ENCODE results near the gene MAP2K6. TPM values are rescaled to one million over a fixed set of nuclear protein-coding genes. Genes with fewer than 3 reads are reported as not detected.

The MAP2K6 gene
- total and polyA plus RNA-seq, 10 donors, result 3.4 to 36.3 (median 10.2) TPM

GRCh38 chr17:69441179-69441578, 26.7 kb downstream of the MAP2K6 start:
- no peak for TF ChIP-seq POLR2A (IDR thresholded peaks at IDR 0.05)
- TF ChIP-seq CTCF (IDR thresholded peaks at IDR 0.05 in 8 of 11, conservative IDR thresholded peaks at IDR 0.05 in 3 of 11), result no peak
- Histone ChIP-seq H3K4me1 (peaks cover 0 to 9% (median 0%) of the 10 kb centered on the region in 6 donors), H3K9me3 (peaks cover 5 to 30% (median 23%) of the 10 kb centered on the region in 8 donors), H3K36me3 (peaks cover 0 to 20% (median 0%) of the 10 kb centered on the region in 6 donors), H3K27me3 (replicated peaks in 1 of 7) (no peaks in the 10 kb centered on the region), H3K27ac (no peak overlapping the region), H3K4me3 (no peak overlapping the region)
- intact Hi-C loops (cut with DNase I; ENCODE audit: low total_unique reads), result no loop called here
- DNase-seq, result no peak
- 92 to 97% (median 94%) methylated on average over 2 of the region's 2 CpGs for WGBS, 5 donors

- H3K27ac ChIP-seq, result no peak overlapping the region
- TF ChIP-seq POLR2AphosphoS5 (IDR thresholded peaks at IDR 0.05) (no peak), POLR2A (IDR thresholded peaks at IDR 0.05) (no peak), CTCF (IDR thresholded peaks at IDR 0.05 in 8 of 11, conservative IDR thresholded peaks at IDR 0.05 in 3 of 11) (no peak)
- no peaks in the 10 kb centered on the region for H3K27me3 ChIP-seq (replicated peaks in 1 of 7)
- no peak overlapping the region for H3K4me3 ChIP-seq
- intact Hi-C loops (cut with DNase I; ENCODE audit: low total_unique reads), result no loop called here
- WGBS, 5 donors, result 90 to 97% (median 96%) methylated on average over 4 of the region's 4 CpGs
- H3K36me3 ChIP-seq, result peaks cover 0 to 20% (median 0%) of the 10 kb centered on the region in 6 donors
- H3K4me1 ChIP-seq, result peaks cover 0 to 9% (median 0%) of the 10 kb centered on the region in 6 donors
- no peak for DNase-seq
- peaks cover 5 to 30% (median 23%) of the 10 kb centered on the region in 8 donors for H3K9me3 ChIP-seq
Observed at GRCh38 chr17:69443138-69443537, 28.6 kb downstream of the MAP2K6 start.

- Histone ChIP-seq H3K4me3 (no peak overlapping the region), H3K9me3 (peaks cover 5 to 25% (median 23%) of the 10 kb centered on the region in 8 donors), H3K4me1 (peaks cover 0 to 9% (median 0%) of the 10 kb centered on the region in 6 donors), H3K27ac (no peak overlapping the region), H3K36me3 (peaks cover 0 to 14% (median 0%) of the 10 kb centered on the region in 6 donors), H3K27me3 (replicated peaks in 1 of 7) (no peaks in the 10 kb centered on the region)
- TF ChIP-seq POLR2AphosphoS5 (IDR thresholded peaks at IDR 0.05), result no peak
- no peak for TF ChIP-seq POLR2A (IDR thresholded peaks at IDR 0.05)
- no peak for TF ChIP-seq CTCF (IDR thresholded peaks at IDR 0.05 in 8 of 11, conservative IDR thresholded peaks at IDR 0.05 in 3 of 11)
- 70 to 86% (median 84%) methylated on average over 1 of the region's 1 CpG for WGBS, 5 donors
- DNase-seq, result no peak
- intact Hi-C loops (cut with DNase I; ENCODE audit: low total_unique reads), result no loop called here
Observed at GRCh38 chr17:69444023-69444422, 29.5 kb downstream of the MAP2K6 start.

- WGBS, 5 donors, result 21 to 36% (median 35%) methylated on average over 2 of the region's 2 CpGs
Observed at GRCh38 chr17:69445132-69445531, 30.6 kb downstream of the MAP2K6 start.

More at GRCh38 chr17:69445132-69445531, 30.6 kb downstream of the MAP2K6 start:
- no peak for TF ChIP-seq POLR2A (IDR thresholded peaks at IDR 0.05)
- TF ChIP-seq CTCF (IDR thresholded peaks at IDR 0.05 in 8 of 11, conservative IDR thresholded peaks at IDR 0.05 in 3 of 11), result no peak
- TF ChIP-seq POLR2AphosphoS5 (IDR thresholded peaks at IDR 0.05), result no peak
- intact Hi-C loops (cut with DNase I; ENCODE audit: low total_unique reads), result no loop called here
- Histone ChIP-seq H3K27ac (no peak overlapping the region), H3K4me1 (peaks cover 0 to 9% (median 0%) of the 10 kb centered on the region in 6 donors), H3K36me3 (peaks cover 0 to 3% (median 0%) of the 10 kb centered on the region in 6 donors), H3K27me3 (replicated peaks in 1 of 7) (no peaks in the 10 kb centered on the region), H3K9me3 (peaks cover 2 to 16% (median 14%) of the 10 kb centered on the region in 8 donors), H3K4me3 (no peak overlapping the region)
- no peak for DNase-seq

All from spleen (tissue), 11 donors.